ENCODE measurements around the gene CLCN7.

CLCN7 gene

DNA sequence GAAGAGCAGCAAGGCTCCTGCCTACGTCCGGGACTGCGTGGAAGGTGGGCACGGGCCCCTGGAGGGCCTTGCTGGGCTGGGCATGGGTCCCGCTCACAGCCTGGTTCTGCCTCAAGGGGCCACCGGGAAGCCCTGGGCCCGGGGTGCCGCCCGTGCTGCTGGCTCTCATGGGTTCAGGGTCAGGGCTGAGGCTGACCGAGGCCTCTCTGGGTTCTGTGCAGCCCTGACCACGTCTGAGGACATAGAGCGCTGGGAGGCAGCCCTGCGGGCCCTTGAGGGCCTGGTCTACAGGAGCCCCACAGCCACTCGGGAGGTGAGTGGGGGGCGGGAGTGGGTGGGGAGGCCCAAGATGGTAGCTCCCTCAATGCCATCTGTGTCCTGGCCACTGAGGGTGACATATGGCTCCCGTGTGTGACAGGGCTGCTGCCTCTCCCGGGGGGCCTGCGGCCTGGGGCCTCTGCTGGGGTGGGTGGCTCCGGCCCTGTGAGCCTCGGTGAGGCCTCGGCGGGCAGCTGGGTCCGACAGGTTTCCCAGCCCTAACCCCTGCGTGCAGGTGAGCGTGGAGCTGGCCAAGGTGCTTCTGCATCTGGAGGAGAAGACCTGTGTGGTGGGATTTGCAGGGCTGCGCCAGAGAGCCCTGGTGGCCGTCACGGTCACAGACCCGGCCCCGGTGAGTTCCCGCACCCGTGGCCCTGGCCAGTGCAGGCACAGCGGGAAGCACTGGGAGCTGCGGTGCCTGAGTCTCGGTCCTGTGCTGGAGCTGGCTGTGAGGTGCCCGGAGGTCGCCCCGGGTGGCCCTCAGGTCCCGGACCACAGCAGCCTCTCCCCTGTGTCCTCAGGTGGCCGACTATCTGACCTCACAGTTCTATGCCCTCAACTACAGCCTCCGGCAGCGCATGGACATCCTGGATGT lies 27.5 kb upstream of the CLCN7 start:
- DNase-seq: no peak

DNA sequence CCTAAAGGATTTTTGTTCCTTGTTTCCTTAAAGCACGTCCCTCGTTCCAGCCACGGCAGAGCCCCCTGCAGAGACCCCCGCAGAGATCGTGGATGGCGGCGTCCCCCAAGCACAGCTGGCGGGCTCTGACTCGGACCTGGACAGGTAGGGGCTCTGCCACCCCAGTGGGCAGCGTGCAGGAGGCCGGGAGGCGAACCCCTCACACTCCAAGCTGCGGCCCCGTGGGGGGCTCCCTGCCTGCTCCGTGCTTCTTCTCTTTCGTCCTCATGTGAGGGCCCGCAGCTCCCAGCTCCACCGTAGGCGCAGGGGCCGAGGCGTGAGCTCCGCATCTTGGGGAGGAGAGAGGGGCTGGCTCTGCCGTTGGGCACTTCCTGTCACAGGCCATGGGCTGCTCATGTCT lies 26.8 kb upstream of the CLCN7 start:
- no peak for DNase-seq

DNA sequence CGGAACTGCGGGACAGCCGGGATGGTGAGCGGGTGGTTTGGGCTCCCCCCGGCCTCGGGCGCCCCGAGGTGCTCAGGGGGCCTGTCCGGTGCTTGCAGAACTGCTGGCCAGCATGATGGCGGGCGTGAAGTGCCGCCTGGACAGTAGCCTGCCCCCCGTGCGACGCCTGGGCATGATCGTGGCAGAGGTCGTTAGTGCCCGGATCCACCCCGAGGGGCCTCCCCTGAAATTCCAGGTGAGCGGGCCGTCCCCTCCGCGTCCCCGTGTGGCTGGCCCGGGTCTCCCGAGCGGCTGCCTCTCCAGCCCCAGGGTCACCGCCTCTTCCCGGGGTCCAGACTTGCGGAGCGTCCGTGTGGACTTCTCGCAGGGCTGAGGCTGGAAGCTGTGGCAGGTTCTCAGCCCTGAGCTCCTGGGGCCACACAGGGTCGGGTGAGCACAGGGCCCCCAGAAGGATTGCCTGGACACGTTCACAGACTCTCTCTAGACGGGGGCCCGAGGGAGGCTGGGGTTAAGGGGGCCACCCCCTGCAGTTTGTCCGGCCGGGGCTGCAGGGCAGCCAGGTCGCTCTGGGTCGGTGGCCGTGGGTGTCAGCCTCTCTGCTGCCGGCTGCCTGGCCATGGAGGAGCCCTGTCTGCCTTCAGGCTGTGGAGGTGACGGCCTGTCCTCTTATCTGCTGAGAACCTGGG lies 25.8 kb upstream of the CLCN7 start:
- DNase-seq: no peak

DNA sequence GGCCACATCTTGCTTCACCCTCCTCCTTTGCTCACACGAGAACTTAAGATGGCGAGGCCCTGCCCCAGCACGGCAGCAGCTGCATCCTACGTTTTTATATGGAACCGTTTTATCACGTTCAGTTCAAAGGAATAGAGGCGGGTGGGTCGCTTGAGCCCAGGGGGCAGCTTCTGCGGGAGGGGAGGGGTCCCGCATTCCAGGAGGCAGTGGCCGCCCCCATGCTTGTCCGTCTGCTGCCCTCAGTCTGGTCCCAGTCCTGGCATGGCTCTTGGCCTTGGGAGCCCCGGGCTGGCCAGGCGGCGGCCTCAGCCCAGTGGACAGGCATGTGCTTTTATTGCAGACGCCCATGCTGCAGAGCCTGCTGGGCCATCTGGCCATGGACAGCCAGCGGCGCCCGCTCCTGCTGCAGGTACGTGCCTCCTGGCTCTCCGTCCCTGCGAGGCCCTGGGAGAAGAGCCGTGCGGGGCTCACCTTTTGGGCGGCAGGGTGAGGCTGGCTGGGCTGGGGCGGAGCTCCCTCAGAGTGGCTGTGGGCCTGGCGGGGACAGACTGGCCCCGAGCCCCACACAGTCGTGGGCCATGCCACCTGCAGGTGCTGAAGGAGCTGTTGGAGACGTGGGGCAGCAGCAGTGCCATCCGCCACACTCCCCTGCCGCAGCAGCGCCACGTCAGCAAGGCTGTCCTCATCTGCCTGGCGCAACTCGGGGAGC lies 25.1 kb upstream of the CLCN7 start:
- no peak for DNase-seq

DNA sequence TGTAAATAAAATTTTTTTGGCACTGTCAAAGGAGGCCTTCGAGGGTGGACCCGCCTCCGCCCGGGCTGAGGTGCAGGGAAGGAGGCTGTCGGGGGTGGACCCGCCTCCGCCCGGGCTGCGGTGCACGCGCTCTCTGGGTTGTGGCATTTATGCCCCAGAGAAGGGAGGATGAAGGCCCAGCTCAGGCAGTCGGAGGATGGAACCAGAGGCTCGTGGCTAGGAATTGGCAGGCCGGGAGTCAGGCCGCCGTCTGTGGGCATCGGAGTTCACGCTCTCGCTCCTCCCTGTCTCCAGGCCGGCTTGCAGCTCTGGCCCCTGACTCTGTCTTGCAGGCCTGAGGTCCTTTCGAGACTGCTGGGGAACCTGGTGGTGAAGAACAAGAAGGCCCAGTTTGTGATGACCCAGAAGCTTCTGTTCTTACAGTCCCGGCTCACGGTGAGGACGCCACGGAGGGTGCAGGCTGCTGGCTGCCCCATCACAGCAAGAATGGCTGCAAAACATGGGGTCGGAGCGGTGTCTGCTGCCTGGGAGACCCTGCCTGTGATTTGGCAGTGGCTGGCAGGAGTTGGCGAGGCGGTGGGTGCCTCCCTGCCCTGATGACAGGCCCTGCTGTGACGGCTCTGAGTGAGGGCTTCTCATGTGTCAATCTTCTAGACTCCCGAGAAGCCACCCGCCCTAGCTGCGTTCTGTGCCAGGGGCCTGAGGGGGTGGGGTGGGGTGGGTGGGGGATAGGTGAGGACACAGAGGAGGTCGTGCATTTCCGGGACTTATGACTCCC lies 24.3 kb upstream of the CLCN7 start:
- no peak for DNase-seq

DNA sequence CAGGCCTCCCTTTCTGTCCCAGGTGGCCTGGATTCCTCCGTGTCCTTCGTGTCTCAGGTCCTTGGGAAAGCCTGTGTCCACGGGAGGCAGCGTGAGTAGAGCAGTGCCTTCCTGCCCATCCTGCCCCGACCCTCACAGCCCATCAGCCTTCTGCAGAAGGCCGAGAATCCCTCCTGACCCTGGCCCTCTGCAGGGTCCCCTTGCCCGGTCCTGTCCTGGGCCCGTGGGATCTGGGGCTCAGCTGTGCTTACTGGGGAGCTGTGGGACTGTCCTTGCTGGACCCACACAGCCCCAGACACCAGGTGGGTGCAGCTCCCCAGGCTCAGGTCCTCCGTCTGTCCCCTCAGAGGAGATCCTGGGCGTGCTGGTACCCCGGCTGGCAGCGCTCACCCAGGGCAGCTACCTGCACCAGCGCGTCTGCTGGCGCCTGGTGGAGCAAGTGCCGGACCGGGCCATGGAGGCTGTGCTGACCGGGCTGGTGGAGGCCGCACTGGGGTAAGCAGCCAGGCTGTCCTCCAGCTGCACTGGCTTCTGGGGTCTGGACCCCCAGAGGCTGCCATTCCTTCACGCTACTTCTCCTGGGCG lies 22.3 kb upstream of the CLCN7 start:
- DNase-seq: no peak

DNA sequence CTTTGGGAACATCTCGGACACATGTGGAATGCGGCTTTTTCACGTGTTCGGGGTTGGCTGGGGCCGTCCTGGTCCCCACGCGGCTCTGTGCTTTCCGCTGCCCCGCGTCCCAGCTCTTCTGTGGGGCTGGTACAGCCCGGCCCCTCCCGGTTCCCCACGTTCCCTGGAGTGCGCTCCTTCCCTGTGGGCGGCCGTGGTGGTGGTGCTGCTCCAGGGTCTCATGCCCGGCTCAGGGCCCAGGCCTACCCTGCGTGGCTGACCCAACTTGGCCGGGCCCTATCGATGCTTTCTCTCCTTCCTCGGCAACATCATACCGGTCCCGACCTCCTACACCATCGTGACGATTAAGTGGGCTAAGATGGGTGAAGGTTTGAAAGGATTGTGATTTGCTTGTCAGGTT lies 21.6 kb upstream of the CLCN7 start:
- no peak for DNase-seq

DNA sequence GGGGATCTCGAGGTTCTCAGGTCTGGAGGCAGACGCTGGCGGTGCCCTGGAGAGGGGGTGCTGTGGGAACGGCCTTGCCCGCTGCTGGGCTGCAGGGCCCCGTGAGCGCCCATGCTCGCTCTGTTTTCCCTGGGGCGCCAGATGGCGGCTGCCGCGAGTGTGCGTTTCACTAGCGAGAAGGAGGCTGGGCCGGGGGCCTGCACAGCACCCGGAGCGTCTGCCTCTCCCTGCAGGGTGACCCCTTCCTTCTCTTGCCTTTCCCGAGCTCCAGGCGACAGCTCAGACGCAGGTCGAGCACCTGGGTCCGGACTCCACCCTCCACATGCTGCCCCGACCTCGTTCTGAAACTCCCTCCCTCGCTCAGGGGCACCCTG lies 21.0 kb upstream of the CLCN7 start:
- DNase-seq: no peak

DNA sequence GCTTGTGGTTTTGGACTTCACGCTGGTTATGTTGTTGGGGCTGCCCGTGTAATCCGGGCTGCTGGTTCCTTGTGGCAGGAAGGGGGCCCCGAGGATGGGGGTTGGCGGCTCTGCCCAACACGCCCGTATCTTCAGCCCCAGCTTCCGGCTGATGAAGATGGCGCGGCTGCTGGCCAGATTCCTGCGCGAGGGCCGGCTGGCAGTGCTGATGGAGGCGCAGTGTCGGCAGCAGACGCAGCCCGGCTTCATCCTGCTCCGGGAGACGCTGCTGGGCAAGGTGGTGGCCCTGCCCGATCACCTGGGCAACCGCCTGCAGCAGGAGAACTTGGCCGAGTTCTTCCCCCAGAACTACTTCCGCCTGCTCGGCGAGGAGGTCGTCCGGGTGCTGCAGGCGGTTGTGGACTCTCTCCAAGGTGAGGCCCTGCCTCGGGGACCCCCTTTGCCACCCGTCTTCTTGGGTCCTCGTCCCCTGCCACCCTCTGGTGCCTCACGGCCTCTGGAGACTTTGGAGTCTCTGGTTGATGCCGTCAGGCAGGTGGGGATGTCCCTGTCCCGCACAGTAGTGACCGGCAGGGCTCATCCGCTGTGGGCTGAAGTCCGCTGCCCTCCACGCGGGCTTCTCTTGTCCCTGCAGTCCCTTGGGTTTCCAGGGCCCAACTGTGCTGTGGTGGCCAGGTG lies 20.5 kb upstream of the CLCN7 start:
- no peak for DNase-seq

DNA sequence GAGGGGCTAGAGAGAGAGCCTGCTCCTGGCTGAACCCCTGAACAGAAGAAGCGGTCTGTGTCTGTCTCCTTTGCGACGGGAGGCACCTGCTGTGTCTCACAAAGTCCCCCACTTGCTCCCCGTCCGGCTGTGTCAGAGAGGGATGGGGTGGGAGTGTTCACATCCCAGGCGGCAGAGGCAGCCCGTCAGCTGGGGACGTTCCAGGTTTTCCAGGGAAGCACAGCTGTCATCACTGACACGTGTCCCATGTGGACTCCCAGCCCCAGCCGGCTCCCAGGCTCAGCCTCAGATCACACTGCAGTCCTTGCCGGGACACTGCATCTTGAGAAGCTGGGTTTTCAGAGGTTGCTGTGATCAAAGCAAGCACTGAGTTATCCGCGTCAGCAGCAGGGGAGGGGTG lies 19.9 kb upstream of the CLCN7 start:
- no peak for DNase-seq

DNA sequence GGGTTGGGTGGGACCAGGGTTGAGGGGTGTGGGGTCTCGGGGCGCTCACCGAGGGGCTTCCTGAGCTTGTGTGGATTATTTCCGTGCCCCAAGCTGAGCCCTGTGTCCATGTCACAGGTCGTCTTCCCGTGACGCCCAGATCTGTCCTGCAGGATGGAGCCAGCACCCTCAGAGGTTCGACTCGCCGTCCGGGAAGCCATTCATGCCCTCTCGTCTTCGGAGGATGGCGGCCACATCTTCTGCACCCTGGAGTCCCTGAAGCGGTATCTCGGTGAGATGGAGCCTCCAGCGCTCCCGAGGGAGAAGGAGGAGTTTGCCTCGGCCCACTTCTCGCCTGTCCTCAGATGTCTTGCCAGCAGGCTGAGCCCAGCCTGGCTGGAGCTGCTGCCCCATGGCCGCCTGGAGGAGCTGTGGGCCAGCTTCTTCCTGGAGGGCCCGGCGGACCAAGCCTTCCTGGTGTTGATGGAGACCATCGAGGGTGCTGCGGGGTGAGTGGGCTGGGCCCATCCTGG lies 19.4 kb upstream of the CLCN7 start:
- no peak for DNase-seq

DNA sequence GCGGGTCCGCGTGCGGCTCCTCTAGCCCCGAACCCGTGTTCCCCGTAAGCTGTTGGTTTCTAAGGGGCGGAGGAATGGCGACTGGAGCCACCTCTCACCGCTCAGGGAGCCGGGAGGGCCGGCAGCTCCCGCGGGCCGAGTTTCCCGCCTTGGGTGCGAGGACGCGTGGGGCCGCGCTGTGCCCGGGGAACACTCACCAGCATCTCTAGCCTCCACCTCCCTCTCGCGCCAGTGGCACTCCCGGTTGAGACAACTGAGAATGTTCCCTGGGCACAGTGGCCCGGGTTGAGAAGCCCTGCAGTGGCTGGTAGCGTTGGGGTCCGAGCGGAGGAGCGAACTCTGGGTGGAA lies 18.9 kb upstream of the CLCN7 start:
- DNase-seq: no peak

DNA sequence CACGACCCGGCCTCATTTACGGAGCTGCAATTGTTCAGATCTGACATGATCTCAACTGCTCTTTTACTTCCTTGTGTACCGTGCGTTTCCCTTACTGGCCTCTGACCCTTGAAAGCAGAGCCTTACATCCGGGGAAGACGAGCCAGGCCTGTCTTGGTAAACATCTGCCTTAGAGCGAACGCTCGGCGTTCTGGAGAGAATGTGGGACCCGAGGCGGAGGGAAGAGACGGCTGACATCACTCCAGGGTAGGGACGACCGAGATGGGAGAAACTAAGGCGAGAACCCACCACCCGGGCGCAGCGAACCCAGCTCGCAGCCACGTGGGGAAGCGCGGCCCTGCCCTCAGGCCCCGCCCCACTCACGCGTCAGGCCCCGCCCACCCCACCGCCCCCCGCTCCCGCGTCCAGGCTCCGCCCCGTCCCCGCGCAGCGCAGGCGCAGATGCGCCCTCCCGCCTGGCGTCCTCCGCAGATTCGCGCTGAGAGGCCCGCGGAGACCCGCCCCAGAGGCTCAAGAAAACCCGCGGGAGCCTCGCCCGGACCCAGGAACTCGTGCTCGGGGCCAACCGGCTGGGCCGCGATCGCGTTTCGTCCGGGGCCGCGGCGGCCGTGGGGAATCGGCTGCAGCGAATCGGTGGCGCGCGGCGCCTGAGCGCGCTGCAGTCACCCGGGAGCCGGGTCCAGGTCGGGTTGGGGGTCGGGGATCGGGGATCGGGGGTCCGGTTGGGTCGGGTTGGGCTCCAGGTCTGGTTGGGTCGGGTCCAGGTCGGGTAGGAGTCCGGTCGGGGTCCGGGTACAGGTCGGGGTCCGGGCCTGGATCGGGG lies 18.3 kb upstream of the CLCN7 start, which contains the start of gene TELO2:
Gene TELO2 (plus strand): TSS at position 438 of the 823 bp plus-strand sequence. CDS start 922 bp downstream, outside the sequence.
- DNase-seq: peak; percentile 36

DNA sequence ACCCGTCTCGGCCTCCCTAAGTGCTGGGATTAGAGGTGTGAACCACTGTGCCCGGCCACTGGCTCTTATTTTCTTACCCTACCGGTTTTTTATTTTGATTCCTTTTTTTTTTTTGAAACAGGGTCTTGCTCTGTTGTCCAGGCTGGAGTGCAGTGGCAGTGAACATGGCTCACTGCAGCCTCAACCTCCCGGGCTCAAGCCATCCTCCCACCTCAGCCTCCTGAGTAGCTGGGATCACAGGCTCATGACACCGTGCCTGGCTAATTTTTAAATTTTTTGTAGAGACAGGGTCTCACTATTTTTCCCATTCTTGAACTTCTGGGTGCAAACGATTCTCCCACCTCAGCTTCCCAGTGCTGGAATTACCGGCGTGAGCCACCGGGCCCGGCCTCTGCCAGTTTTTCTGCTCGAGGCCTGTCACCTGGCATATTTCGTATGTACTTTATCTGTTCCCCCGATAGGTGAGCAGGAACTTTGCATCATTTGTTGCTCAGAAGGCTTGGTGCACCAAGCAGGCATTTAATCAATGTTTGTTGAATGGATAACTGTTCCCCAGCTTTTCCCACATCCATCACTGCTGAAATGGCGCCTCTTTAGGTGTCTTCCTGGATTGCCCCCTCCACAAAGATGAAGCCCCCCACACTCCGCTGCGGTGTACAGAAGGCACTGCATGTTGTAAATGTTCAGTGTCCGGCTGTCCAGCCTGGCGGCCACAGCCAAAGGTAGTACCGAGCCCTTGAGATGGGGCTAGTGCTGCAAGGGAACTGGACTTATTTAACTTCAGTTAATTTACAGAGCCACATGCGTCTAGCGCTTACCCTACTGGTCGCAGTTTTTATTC lies 17.5 kb upstream of the CLCN7 start:
- no peak for DNase-seq

DNA sequence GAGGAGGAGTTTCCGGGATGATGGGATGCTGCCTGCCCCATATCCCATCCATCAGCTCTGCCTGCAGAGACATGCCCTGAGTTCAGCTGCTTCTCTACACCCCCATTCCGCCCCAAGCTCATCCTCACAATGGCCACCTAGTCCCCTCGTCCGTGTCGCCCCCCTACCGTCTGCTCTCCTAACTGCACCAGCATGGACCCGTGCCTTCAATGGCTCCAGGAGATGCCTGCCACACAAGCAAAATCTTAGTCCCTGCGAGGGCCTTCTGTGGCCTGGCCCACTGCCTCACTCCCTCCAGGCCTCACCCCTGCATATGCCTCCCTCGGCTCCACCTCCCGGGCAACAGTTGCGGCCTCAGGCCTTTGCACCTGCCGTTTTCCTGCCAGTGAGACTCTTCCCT lies 16.5 kb upstream of the CLCN7 start:
- DNase-seq: no peak

DNA sequence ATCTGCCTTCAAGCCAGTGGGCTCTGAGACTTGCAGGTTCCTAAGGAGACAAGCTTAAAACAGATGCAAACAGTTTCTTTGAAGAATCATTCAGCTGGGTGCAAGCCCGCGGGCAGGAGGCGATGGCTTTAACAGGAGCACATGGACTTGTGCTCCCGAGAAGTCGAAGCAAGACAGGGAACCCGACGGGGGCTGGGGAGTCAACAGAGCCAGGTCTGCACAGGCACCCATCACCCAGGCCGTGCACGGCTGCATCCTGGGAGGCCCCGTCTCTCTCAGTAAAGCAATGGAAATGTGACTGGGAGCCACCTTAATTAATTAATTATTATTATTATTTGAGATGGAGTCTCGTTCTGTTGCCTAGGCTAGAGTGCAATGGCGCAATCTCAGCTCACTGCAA lies 14.2 kb upstream of the CLCN7 start:
- DNase-seq: no peak

DNA sequence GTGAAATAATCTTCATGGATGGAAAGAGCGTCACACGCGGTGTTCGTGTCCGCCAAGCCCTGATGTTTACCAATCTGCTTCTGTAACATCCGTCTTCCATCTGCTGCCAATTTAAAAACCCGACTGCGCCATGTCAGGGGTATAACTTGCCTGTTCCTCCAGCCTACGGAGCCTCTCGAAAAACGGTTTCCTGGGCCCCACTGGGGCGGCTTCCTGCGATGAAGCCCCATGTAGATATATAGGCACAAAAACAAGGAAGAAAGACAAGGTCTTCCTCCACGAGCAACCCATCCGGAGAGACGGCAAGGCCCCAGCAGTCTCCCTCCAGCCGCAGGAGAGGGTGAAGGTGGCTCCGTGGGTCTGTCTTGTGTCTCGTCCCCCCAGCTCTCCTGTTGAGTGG lies 13.8 kb upstream of the CLCN7 start, which contains the start of gene PTX4:
Gene PTX4 (minus strand): TSS at position 326 of the 400 bp plus-strand sequence. CDS start 35 bp downstream, at position 291.
- no peak for DNase-seq

DNA sequence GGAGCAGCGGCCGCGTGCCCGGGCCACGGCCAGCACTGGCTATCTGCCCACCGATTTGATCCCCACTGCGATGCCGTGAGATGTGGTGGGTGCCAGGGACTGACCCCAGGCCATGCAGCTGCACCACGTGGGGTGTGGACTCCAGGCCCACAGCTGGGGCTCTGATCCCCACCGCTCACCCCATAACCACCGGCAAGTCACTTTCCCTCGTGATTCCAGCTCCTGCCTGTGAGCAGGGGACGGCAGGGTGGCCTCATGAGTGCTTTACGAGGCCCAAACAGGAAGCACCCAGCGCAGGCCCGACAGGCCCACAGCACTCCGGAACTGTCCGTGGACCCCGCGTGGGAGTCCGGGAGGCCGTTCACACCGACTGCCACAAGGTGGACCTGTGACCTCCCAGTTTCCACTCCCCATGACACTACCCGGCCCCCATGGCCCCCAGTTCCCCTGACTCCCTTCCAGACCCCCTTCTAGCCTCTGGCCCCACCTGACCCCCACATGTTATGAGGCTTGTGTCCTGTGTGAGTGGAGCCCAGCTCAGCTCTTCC lies 13.3 kb upstream of the CLCN7 start:
- no peak for DNase-seq

DNA sequence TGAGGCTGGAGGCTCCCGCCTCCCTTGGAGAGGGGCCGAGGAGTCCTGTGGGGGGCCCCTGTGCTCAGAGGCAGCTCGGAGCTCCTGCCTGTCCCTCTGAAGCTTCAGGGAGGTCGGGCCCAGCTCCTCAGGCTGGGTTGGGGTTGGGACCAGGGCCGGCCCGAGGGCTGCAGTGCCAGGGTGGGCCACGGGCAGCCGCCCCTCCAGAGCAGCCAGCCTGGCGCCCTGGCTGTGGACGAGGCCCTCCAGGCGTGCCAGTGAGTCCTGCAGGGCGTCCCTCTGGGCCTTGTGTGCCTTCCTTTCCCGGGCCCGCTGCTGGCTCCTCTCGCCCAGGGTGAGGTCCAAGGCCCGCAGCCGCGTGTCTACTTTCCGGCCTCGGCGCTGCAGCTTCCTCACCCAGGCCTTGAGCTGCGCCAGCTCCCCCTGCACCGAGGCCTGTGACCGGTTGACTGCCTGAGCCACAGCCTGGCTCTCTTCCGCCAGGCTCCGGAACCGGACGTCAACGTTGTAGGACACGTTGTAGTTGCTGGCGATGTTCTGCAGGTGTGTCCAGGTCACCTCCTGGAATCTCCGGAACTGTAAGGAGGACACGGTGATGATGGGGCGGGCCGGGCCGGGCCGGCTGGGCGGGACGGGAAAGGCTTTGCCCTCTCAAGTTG lies 12.7 kb upstream of the CLCN7 start:
- no peak for DNase-seq

Measured in NCI-H446 treated with DMSO at 0.1 percent for 48 hours (cell line).